PFSK-1 (cell line): ENCODE measurements around the gene HAT1.

ENCODE experiments used
- POLR2AphosphoS5 ChIP-seq: IDR thresholded peaks from 2 replicates; pipeline ENCODE4 v1.6.1; 2012; ENCODE audit warnings: low read depth, mild to moderate bottlenecking, control low read depth, low read length, moderate library complexity
- REST ChIP-seq, 2 experiments: IDR thresholded peaks; 2 replicates each; pipeline versions ENCODE4 v1.6.1 to v1.8.0; 2011 to 2012; ENCODE audit warnings: low read depth in 2 of 2, low read length in 2 of 2, control low read depth in 1 of 2, inconsistent platforms in 1 of 2, mild to moderate bottlenecking in 1 of 2, moderate library complexity in 1 of 2; ENCODE audit not compliant: insufficient read depth in 1 of 2
- SIN3A ChIP-seq: IDR thresholded peaks from 2 replicates; pipeline ENCODE4 v1.6.1; 2012; ENCODE audit warnings: mild to moderate bottlenecking, low read length, moderate library complexity, borderline replicate concordance; ENCODE audit not compliant: insufficient read depth
- TAF1 ChIP-seq: IDR thresholded peaks from 2 replicates; pipeline ENCODE4 v1.6.1; 2012; ENCODE audit warnings: low read length, control low read depth, borderline replicate concordance; ENCODE audit not compliant: insufficient read depth

- TF ChIP-seq SIN3A (no peak), TAF1 (no peak), POLR2AphosphoS5 (no peak), REST (IDR thresholded peaks at IDR 0.05; ENCODE audit: insufficient read depth in 1 of 2, low read depth in 2 of 2, low read length in 2 of 2) (no peak)
These were observed 17.4 kb downstream of the HAT1 start for GRCh38 chr2:171939743-171940071.
